ENCODE measurements around the gene GLCCI1. TPM values are rescaled to one million over a fixed set of nuclear protein-coding genes. Genes with fewer than 3 reads are reported as not detected.

Gene GLCCI1
- total RNA-seq, 1 experiment from 2014 or later, result 4.6 TPM

- Histone ChIP-seq H3K36me3 (ENCODE audit: control insufficient read depth in 1 of 2, insufficient read depth in 2 of 2, low read length in 2 of 2) (no peaks in the 10 kb centered on the region), H2AFZ (ENCODE audit: low read depth, low read length, poor library complexity, severe bottlenecking) (no peak overlapping the region), H3K9me2 (ENCODE audit: insufficient read depth) (no peaks in the 10 kb centered on the region), H3K4me3 (replicated peaks in 1 of 2; ENCODE audit: low read depth in 1 of 2, low read length in 2 of 2) (no peak overlapping the region), H3K79me2 (ENCODE audit: insufficient read depth, low read length) (no peaks in the 10 kb centered on the region), H4K20me1 (ENCODE audit: insufficient read depth) (no peaks in the 10 kb centered on the region), H3K9ac (ENCODE audit: low read length) (no peak overlapping the region), H3K27me3 (ENCODE audit: insufficient read depth, low read length) (no peaks in the 10 kb centered on the region), H3K9me3 (ENCODE audit: control insufficient read depth in 1 of 2, insufficient read depth in 1 of 2, low read depth in 1 of 2, low read length in 2 of 2) (no peaks in the 10 kb centered on the region), H3K4me2 (ENCODE audit: low read length) (no peak overlapping the region), H3K4me1 (ENCODE audit: control insufficient read depth in 1 of 2, insufficient read depth in 2 of 2, low read length in 2 of 2) (no peaks in the 10 kb centered on the region), H3K27ac (ENCODE audit: low read depth, low read length) (no peak overlapping the region)
- POLR2A ChIA-PET, result no interaction called here
- ATAC-seq (no peak), DNase-seq (ENCODE audit: low read depth, low spot score) (no peak)
- CTCF ChIA-PET, result no interaction called here
- intact Hi-C loops (cut with micrococcal nuclease), result no loop called here
- BruUV-seq (replicated peaks), result no TSS peak
- TF ChIP-seq YY1 (IDR thresholded peaks at IDR 0.05; ENCODE audit: extremely low read depth, insufficient replicate concordance, low read depth, low read length), result no peak
- no peak for TF ChIP-seq RAD21 (IDR thresholded peaks at IDR 0.05; ENCODE audit: low read depth)
- TF ChIP-seq EZH2 (IDR thresholded peaks at IDR 0.05), result no peak
- no peak for TF ChIP-seq POLR2A (IDR thresholded peaks at IDR 0.05; ENCODE audit: borderline replicate concordance, extremely low read depth, insufficient read depth, insufficient read length)
- TF ChIP-seq FOSL1 (IDR thresholded peaks at IDR 0.05; ENCODE audit: low read depth), result no peak
- TF ChIP-seq ZFX (IDR thresholded peaks at IDR 0.05), result no peak
- TF ChIP-seq MAX (IDR thresholded peaks at IDR 0.05), result no peak
- TF ChIP-seq POLR2AphosphoS5 (IDR thresholded peaks at IDR 0.05; ENCODE audit: low read depth, low read length), result no peak
- TF ChIP-seq TCF7L2 (IDR thresholded peaks at IDR 0.05; ENCODE audit: borderline replicate concordance, extremely low read depth, insufficient read depth, insufficient read length), result no peak
- no peak for TF ChIP-seq REST (IDR thresholded peaks at IDR 0.05; ENCODE audit: low read depth)
- no peak for TF ChIP-seq ATF3 (IDR thresholded peaks at IDR 0.05)
- no peak for TF ChIP-seq SIN3A (IDR thresholded peaks at IDR 0.05; ENCODE audit: low read depth)
- no peak for TF ChIP-seq CTCF (IDR thresholded peaks at IDR 0.05 in 2 of 3, conservative IDR thresholded peaks at IDR 0.05 in 1 of 3; ENCODE audit: borderline replicate concordance in 1 of 3, insufficient read depth in 1 of 3, low read depth in 2 of 3, low read length in 2 of 3)
- no peak for TF ChIP-seq SP1 (IDR thresholded peaks at IDR 0.05; ENCODE audit: low read depth)
- TF ChIP-seq SRF (IDR thresholded peaks at IDR 0.05; ENCODE audit: low read depth), result no peak
- RAD21 ChIA-PET (ENCODE audit: low non-redundant PET in 1 of 2, low total read pairs in 2 of 2, uncharacterized antibody in 2 of 2, unreplicated experiment in 2 of 2), result no interaction called here
Observed at GRCh38 chr7:8051373-8051772, 82.8 kb downstream of the GLCCI1 start.

Measured in HCT116 (cell line).